ENCODE measurements around the gene PCSK4.
"Not testable (repeated sequence)": the region's sequence is repeated elsewhere in the genome, so short reads cannot be mapped to it uniquely, and the experiment has no call there.

Gene PCSK4

GRCh38 chr19:1452802-1453524 is 37.2 kb downstream of the PCSK4 start:
- FAIRE-seq, result no peak

- no peak for FAIRE-seq
These were observed 38.0 kb downstream of the PCSK4 start for GRCh38 chr19:1451916-1452801.

- FAIRE-seq, result no peak
These were observed 39.1 kb downstream of the PCSK4 start for GRCh38 chr19:1450735-1451731.

GRCh38 chr19:1449467-1450442 is 40.4 kb downstream of the PCSK4 start, which contains the start of gene APC2:
APC2 (plus strand) TSS chr19:1450121; CDS start chr19:1453002, 2,881 bp downstream.
- FAIRE-seq, result no peak

GRCh38 chr19:1447944-1448343 is 42.2 kb downstream of the PCSK4 start:
- no peak for FAIRE-seq

- FAIRE-seq, result no peak
These were observed 42.6 kb downstream of the PCSK4 start for GRCh38 chr19:1447504-1447903.

GRCh38 chr19:1446713-1447481 is 43.3 kb downstream of the PCSK4 start:
- no peak for FAIRE-seq

GRCh38 chr19:1445932-1446712 is 44.0 kb downstream of the PCSK4 start:
- FAIRE-seq, result no peak

- no peak for FAIRE-seq
These were observed 44.8 kb downstream of the PCSK4 start for GRCh38 chr19:1445185-1445931.

GRCh38 chr19:1441677-1442438 is 48.3 kb downstream of the PCSK4 start:
- FAIRE-seq, result no peak

- FAIRE-seq, result no peak
These were observed 49.1 kb downstream of the PCSK4 start for GRCh38 chr19:1441022-1441426.

- no peak for FAIRE-seq
These were observed 49.7 kb downstream of the PCSK4 start for GRCh38 chr19:1440418-1440801.

GRCh38 chr19:1439525-1440417 is 50.4 kb downstream of the PCSK4 start:
- FAIRE-seq, result not testable (repeated sequence)

GRCh38 chr19:1438933-1439354 is 51.2 kb downstream of the PCSK4 start:
- no peak for FAIRE-seq

GRCh38 chr19:1438035-1438932 is 51.9 kb downstream of the PCSK4 start, which contains the start of gene RPS15:
RPS15 (plus strand) TSS chr19:1438396; CDS start chr19:1438426, 30 bp downstream.
- FAIRE-seq, result peak; percentile 61

GRCh38 chr19:1437609-1438008 is 52.5 kb downstream of the PCSK4 start:
- FAIRE-seq, result no peak
